Stimulated activated CD4-positive, alpha-beta T cell treated with anti-CD3 and anti-CD28 coated beads, Interleukin-4, amount 100 ng/mL, for 48 hours (primary cell): ENCODE results near the gene TOM1L2.

Experiments
- DNase-seq, 2 donors: peaks; one replicate each; pipeline ENCODE4 v3.0.0-alpha.2; 2020; ENCODE audit warnings: low read depth in 2 of 2

TOM1L2 gene

GRCh38 chr17:17876959-17877528 is 95.2 kb downstream of the TOM1L2 start:
- DNase-seq: no peak

GRCh38 chr17:17874478-17874877 is 97.7 kb downstream of the TOM1L2 start:
- no peak for DNase-seq

- no peak for DNase-seq
These were observed 98.7 kb downstream of the TOM1L2 start for GRCh38 chr17:17873450-17873991.

GRCh38 chr17:17872547-17873345 is 99.5 kb downstream of the TOM1L2 start:
- no peak for DNase-seq

- no peak for DNase-seq
These were observed 100.3 kb downstream of the TOM1L2 start for GRCh38 chr17:17871913-17872312.

GRCh38 chr17:17870247-17870646 is 102.0 kb downstream of the TOM1L2 start:
- no peak for DNase-seq

GRCh38 chr17:17868641-17869522 is 103.3 kb downstream of the TOM1L2 start:
- no peak for DNase-seq

GRCh38 chr17:17866897-17867296 is 105.3 kb downstream of the TOM1L2 start:
- no peak for DNase-seq

GRCh38 chr17:17866425-17866824 is 105.8 kb downstream of the TOM1L2 start:
- DNase-seq: no peak

- DNase-seq: no peak
These were observed 107.2 kb downstream of the TOM1L2 start for GRCh38 chr17:17865035-17865434.

GRCh38 chr17:17860766-17861107 is 111.5 kb downstream of the TOM1L2 start:
- no peak for DNase-seq

GRCh38 chr17:17859909-17860765 is 112.1 kb downstream of the TOM1L2 start:
- DNase-seq: peak in 1 of 2 donors; percentile 58

GRCh38 chr17:17857496-17857895 is 114.7 kb downstream of the TOM1L2 start:
- DNase-seq: no peak

GRCh38 chr17:17856386-17856785 is 115.8 kb downstream of the TOM1L2 start:
- DNase-seq: no peak

GRCh38 chr17:17855976-17856375 is 116.2 kb downstream of the TOM1L2 start:
- DNase-seq: no peak

- no peak for DNase-seq
These were observed 118.3 kb downstream of the TOM1L2 start for GRCh38 chr17:17853811-17854447.

- no peak for DNase-seq
These were observed 119.3 kb downstream of the TOM1L2 start for GRCh38 chr17:17852930-17853329.

GRCh38 chr17:17851103-17852002 is 120.8 kb downstream of the TOM1L2 start:
- no peak for DNase-seq

GRCh38 chr17:17849845-17850373 is 122.3 kb downstream of the TOM1L2 start:
- peak; percentile 64 to 66 for DNase-seq
